HG03196 (cell line): ENCODE data around the gene CTSG.
"Not testable (repeated sequence)": the region's sequence is repeated elsewhere in the genome, so short reads cannot be mapped to it uniquely, and the experiment has no call there.

Source experiments
- ATAC-seq: cut with Tn5 transposase; IDR thresholded peaks from one replicate; pipeline ENCODE4 v1.9.1; 2021; ENCODE audit not compliant: unreplicated experiment

CTSG gene, protein sequence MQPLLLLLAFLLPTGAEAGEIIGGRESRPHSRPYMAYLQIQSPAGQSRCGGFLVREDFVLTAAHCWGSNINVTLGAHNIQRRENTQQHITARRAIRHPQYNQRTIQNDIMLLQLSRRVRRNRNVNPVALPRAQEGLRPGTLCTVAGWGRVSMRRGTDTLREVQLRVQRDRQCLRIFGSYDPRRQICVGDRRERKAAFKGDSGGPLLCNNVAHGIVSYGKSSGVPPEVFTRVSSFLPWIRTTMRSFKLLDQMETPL

DNA sequence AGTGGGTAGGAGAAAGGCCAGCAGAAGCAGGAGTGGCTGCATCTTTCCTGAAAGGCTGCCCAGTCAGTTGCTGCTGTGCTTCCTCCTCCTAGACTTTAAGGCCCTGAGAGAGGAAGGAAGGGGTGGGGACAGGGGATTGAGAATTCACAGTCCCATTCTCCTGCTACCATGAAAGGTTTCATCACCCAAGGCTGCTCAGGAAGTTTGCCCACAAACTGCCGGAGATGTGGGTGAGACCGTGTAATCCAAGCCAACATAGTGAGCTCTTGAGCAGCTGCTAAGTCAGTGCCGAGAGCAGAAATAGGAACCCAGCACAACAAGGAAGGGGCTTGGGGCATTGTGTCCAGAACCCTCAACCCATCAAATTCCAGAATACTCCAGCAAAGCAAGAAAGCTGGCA is at the start of gene CTSG:
TSS of gene CTSG (minus strand) at position 69 of the 400 bp plus-strand sequence. CDS start at position 42, 27 bp downstream.
- ATAC-seq = no peak

DNA sequence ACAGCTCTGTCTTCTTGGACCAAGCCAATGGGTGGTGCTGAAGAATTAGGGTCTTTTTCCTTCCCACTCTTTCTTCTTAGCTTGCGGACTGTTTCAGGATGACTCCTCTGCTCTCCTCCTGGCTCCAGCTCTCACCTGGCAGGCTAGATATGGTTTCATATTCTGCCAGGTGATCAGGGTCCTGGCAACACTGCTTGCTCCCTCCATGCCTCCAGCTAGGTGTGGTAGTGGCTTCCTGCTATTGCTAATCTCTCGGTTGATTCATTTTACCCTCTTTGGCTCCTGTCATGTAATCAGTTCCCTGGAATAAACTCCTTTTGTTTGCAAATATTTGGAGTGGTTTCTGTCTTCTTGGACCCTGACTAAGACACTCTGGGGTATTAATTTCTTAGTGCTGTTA is 37.7 kb upstream of the CTSG start:
- no peak for ATAC-seq

- ATAC-seq = no peak
These were observed 37.2 kb upstream of the CTSG start for GRCh38 chr14:24613241-24613640.

DNA sequence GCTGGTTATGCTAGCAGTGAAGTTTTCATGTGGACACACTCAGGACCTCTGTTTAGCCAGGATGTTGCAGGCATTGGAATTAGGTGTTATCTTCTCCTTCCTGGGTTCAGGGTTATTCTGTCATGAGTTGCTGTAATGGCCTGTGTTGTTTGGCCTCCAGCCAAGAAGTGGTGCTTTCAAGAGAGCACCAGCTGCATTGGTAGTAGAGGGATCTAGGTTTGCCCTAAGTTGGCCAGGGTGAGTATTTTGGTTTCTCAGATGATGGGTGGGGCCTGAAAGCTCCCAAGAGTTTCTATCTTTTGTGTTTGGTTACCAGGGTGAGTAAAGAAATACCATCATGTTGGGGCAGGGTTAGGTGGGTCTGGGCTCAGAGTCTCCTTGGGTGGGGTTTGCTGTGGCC is 36.1 kb upstream of the CTSG start:
- no peak for ATAC-seq

DNA sequence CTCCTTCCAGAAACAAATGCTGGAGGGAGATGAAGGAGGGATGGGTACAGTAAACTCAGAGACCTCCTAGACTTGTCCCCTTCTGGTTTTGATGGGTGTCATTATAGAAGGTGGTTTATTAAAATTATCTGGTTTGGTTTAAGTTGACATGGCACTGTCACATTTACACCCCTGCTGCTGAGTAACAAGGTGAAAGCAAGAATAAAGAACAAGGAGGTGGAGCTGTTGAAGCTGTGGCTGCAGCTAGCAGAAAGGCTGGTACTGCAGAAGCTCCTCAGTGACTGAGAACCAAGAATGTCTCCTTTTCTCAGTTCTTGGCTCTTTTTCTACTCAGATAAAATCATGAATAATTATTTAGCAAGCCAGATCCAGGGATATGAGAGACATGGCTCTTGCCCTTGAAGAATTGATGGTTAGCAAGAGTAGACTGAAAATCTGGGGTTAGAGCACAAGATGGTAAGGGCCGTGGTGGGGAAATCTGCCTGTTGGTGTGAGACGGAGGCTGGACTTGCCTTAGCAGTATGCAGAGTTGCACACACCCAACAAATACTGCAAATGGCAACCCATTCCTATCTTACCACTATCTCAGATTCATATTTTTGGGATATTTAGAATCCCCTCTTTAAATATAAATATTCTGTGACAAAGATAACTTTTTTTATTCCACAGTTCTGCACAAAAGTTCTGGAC is 33.8 kb upstream of the CTSG start, which contains the start of gene GZMH:
TSS of gene GZMH (minus strand) at position 31 of the 690 bp plus-strand sequence. CDS start 72 bp downstream, outside the sequence.
- ATAC-seq = no peak

DNA sequence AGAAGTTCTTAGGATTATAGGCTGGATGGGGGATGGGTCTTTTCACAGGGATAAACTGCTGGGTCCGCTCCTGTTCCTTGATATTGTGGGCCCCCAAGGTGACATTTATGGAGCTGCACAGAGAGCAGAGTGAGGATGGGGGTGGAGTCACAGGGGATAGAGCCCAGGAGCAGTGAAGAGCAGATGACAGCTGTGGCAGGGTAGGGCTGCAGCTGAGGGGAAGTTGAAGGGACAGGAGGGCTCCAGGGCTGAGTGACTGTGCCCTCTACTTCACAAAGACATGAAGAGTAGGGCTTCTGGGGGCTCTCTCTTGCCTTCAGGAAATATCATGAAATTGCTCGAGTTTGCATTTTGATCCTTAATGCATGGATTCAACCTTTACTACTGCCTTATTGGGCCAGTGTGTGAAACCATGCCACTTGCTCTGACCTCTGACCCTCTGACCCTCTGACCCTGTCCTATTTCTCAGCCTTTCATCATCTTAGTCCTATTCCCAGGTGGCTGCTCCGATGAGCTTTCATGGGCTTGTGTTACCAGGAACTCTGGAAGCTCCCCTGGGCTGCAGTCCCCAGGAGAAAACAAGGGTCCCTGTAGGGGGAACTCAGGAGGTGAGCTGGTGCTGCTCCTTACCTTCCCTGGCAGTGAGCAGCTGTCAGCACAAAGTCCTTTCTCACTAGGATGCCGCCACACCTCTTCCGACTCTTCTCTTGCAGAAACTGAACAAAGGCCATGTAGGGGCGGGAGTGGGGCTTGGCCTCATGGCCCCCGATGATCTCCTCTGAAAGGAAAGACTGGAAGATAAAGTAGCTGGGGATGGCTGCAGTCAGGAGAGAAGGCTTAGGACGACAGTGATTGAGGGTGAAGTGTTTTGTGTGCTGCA is 31.8 kb upstream of the CTSG start:
- no peak for ATAC-seq

DNA sequence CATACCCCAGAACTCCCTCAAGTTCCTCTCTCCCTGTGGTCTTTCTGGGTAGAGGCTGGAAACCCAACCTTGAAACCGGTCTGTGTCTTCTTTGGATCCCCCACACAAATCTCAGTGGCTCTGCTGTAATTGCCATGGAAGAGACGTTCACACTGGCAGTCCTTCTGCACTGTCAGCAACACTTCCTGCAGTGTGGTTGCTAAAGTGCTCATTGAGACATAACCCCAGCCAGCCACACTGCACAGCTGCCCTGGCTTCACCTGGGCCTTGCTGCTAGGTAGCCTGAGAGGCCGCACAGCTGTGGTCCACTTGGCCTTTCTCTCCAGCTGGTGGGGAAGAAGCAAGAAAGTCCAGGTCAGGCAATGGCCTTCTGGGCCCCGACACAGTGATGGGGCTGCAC is 31.0 kb upstream of the CTSG start:
- ATAC-seq = no peak

DNA sequence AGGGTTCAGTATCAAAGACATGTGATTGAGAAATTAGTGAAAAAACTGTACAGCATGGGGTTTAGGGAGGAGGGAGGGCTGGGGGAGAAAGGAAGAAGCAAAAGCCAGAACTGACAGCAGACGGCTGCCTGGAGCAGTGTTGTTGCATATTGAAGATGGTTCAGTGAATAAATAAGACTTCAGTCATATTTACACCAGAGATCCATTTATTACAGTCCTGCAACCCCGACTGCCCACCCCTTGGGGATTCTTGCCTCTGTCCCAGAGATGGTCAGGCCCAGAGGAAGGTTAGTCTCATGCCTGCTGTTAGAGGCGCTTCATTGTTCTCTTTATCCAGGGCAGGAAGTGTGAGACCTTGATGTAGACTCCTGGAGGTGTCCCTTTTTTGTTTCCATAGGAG is 30.2 kb upstream of the CTSG start:
- ATAC-seq = no peak

- peak; percentile 71 for ATAC-seq
These were observed 29.6 kb upstream of the CTSG start for GRCh38 chr14:24605435-24606190.

DNA sequence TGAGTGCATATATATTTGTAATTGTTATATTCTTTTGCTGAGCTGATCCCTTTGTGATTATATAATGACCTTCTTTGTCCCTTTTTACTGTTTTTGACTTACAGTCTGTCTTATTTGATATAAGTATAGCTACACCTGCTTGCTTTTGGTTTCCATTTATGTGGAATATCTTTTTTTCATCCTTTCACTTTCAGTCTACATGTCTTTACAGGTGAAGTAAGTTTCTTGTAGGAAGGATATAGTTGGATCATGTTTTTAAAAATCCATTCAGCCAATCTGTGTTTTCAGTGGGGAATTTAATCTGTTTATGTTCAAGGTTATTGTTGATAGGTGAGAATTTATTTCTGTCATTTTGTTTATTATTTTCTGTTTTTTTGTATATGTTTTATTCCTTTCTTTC is 21.4 kb upstream of the CTSG start:
- ATAC-seq = no peak

- no peak for ATAC-seq
These were observed 19.2 kb upstream of the CTSG start for GRCh38 chr14:24595073-24595808.

GRCh38 chr14:24591004-24591403 is 15.0 kb upstream of the CTSG start:
- not testable (repeated sequence) for ATAC-seq

- not testable (repeated sequence) for ATAC-seq
These were observed 8.4 kb upstream of the CTSG start for GRCh38 chr14:24584402-24584801.

- no peak for ATAC-seq
These were observed 2.5 kb upstream of the CTSG start for GRCh38 chr14:24578558-24578957.

- ATAC-seq = no peak
These were observed 721 bp upstream of the CTSG start for GRCh38 chr14:24576771-24577170.

- ATAC-seq = no peak
These were observed 1.8 kb downstream of the CTSG start for GRCh38 chr14:24574206-24574774.

DNA sequence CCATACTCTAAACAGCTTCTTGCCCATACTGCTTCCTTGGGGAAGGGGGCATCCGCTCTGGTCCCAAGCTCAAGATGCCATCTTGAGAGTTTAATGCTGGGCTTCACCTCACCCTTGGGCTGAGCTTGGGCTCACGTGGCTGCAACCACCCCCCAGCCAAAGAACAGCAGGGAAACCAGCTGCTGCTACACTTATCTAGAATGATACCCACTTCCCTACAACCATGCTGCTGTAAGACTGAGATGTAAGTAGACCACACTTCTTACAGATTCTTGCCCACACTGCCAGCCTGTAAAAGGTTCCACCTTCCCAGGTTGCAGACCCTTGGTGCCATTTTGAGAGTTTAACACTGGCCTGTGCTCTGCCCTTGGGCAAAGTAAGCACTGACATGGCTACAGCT is 9.7 kb downstream of the CTSG start:
- no peak for ATAC-seq

DNA sequence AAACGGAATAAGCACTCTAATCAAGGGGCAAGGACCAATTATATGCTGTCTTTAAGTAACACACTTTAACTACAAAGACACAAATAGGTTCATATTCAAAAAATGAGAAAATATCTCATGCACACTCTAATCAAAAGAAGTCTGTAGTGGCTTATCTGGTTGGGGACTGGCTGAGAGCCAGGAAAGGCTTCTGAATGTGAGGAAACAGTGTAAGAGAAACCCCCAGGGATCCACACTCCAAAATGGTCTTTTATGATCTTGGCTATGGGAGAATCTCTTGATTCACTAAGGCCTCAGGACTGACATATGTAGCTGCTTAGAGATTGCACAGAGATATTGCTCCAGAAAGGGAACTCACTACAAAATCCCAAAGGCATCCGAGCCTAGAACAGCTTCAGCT is 10.3 kb downstream of the CTSG start:
- ATAC-seq = no peak

- ATAC-seq = no peak
These were observed 12.5 kb downstream of the CTSG start for GRCh38 chr14:24563505-24563904.

DNA sequence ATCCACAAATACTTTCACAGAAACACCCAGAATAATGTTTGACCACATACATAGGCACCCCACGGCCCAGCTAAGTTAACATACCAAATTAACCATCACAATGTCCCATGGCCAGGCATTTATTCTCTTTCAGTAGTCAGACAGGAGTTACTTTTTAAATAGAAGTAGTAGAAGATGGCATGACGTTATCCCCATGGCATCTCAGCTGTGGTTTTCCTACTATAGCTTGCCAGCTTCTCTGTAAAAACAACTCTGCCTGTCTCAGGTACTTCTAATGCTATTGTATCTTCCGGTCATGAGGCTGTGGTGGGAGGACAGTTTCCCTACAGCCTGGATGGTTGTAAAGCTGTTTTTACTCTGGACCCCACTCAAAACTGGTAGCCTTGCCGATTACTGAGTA is 19.3 kb downstream of the CTSG start:
- ATAC-seq = no peak
